ENCODE results near the gene NEK7. TPM values are rescaled to one million over a fixed set of nuclear protein-coding genes. Genes with fewer than 3 reads are reported as not detected.

The NEK7 gene
- total and polyA plus RNA-seq, 2 donors (not counting 1 experiment from before 2014, with no cell fraction given): 8.1 to 75.4 TPM

DNA sequence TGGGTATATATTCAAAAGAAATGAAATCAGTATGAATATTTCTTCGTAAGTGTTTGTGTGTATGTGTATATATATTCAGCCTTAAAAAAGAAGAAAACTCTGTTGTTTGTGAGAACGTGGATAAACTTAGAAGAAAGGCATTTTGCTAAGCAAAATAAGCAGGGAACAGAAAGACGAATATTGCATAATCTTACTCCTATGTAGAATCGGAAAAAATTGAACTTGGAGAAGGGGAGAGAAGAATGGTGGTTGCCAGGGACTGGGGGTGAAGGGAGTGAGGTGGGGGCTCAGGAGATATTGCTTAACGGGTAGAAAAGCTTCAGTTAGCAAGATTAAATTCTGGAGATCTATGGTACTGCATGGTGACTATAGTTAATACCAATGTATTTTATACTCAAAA lies 40.3 kb upstream of the NEK7 start:
- no peaks in the 10 kb centered on the region for H3K4me1 Mint-ChIP-seq
- no peak overlapping the region for H3K4me3 ChIP-seq (ENCODE audit: control extremely low read depth in 1 of 5, extremely low read depth in 1 of 5, insufficient read depth in 1 of 5, low read depth in 2 of 5, low read length in 4 of 5)
- no peak overlapping the region for H3K9ac ChIP-seq (ENCODE audit: low read length)
- H3K27ac ChIP-seq (ENCODE audit: low read length in 2 of 2): no peak overlapping the region
- H2AFZ ChIP-seq (ENCODE audit: insufficient read depth, low read depth, low read length, poor library complexity, severe bottlenecking): no peak overlapping the region
- H3K27me3 Mint-ChIP-seq: peaks cover 10% of the 10 kb centered on the region
- no peak overlapping the region for H3K4me2 ChIP-seq (replicated peaks; ENCODE audit: low read depth, low read length, poor library complexity, severe bottlenecking)
- H3K27me3 ChIP-seq (replicated peaks in 1 of 4; ENCODE audit: control extremely low read depth in 1 of 4, control insufficient read depth in 3 of 4, insufficient read depth in 4 of 4, low read length in 3 of 4): no peaks in the 10 kb centered on the region
- ATAC-seq (ENCODE audit: low read depth): no peak
- H3K36me3 ChIP-seq (replicated peaks in 1 of 2; ENCODE audit: control extremely low read depth in 1 of 2, control insufficient read depth in 1 of 2, extremely low read depth in 1 of 2, insufficient read depth in 2 of 2, low read length in 1 of 2): no peaks in the 10 kb centered on the region
- H3K27ac Mint-ChIP-seq: no peak overlapping the region
- no peak overlapping the region for H3K4me3 Mint-ChIP-seq
- TF ChIP-seq, protein P1, sequence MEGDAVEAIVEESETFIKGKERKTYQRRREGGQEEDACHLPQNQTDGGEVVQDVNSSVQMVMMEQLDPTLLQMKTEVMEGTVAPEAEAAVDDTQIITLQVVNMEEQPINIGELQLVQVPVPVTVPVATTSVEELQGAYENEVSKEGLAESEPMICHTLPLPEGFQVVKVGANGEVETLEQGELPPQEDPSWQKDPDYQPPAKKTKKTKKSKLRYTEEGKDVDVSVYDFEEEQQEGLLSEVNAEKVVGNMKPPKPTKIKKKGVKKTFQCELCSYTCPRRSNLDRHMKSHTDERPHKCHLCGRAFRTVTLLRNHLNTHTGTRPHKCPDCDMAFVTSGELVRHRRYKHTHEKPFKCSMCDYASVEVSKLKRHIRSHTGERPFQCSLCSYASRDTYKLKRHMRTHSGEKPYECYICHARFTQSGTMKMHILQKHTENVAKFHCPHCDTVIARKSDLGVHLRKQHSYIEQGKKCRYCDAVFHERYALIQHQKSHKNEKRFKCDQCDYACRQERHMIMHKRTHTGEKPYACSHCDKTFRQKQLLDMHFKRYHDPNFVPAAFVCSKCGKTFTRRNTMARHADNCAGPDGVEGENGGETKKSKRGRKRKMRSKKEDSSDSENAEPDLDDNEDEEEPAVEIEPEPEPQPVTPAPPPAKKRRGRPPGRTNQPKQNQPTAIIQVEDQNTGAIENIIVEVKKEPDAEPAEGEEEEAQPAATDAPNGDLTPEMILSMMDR (IDR thresholded peaks at IDR 0.05): no peak
- no peak for TF ChIP-seq EZH2 (IDR thresholded peaks at IDR 0.05; ENCODE audit: borderline replicate concordance, insufficient read depth, low read depth, low read length, poor library complexity, severe bottlenecking)
- no peak for DNase-seq
- no peaks in the 10 kb centered on the region for H3K9me3 Mint-ChIP-seq (ENCODE audit: insufficient read depth)
- WGBS (ENCODE audit: insufficient coverage): 90% methylated on average over 2 of the region's 5 CpGs
- ChIA-PET CTCF (interaction anchor here (0.6 to 1.3 kb wide), 2 partner anchors 10 to 93 kb away, joined by 3 to 4 read pairs; no protein-coding TSS in a partner anchor), POLR2A (no interaction called here)
- no peaks in the 10 kb centered on the region for H3K9me3 ChIP-seq (ENCODE audit: control extremely low read depth in 1 of 3, control insufficient read depth in 2 of 3, insufficient read depth in 1 of 3, low read length in 2 of 3)
- intact Hi-C loops (cut with micrococcal nuclease): no loop called here
- no peaks in the 10 kb centered on the region for H4K20me1 ChIP-seq (ENCODE audit: control insufficient read depth, insufficient read depth, low read length, poor library complexity, severe bottlenecking)
- no peaks in the 10 kb centered on the region for H3K79me2 ChIP-seq (ENCODE audit: control insufficient read depth, insufficient read depth, low read length)
- no peaks in the 10 kb centered on the region for H3K4me1 ChIP-seq (ENCODE audit: control insufficient read depth in 2 of 2, insufficient read depth in 2 of 2, low read length in 2 of 2)

DNA sequence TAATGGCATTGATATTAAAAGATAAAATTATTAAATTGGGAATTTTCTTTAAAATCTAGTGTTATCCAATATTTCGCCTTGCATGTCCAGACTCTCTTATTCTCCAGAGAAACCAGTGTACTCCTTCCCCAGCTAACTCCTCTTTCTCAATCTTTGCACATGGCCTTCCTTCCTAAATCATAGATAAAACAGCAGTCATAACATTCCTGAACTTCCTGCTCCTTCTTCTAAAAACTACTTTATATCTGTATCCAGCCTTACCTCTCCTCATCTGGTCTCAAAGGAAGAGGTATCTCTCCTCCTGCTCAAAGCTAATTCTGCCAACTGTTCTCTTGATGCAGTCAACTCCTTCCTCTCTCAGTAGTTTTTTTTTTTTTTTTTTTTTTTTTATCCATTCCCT lies 39.5 kb upstream of the NEK7 start:
- no peaks in the 10 kb centered on the region for H3K9me3 ChIP-seq (ENCODE audit: control extremely low read depth in 1 of 3, control insufficient read depth in 2 of 3, insufficient read depth in 1 of 3, low read length in 2 of 3)
- H3K4me3 ChIP-seq (ENCODE audit: control extremely low read depth in 1 of 5, extremely low read depth in 1 of 5, insufficient read depth in 1 of 5, low read depth in 2 of 5, low read length in 4 of 5): no peak overlapping the region
- H3K4me1 Mint-ChIP-seq: no peaks in the 10 kb centered on the region
- WGBS (ENCODE audit: insufficient coverage): no CpG with 5 or more reads among the region's 1 CpG
- no peaks in the 10 kb centered on the region for H3K9me3 Mint-ChIP-seq (ENCODE audit: insufficient read depth)
- H3K4me3 Mint-ChIP-seq: no peak overlapping the region
- H3K9ac ChIP-seq (ENCODE audit: low read length): no peak overlapping the region
- H3K4me1 ChIP-seq (ENCODE audit: control insufficient read depth in 2 of 2, insufficient read depth in 2 of 2, low read length in 2 of 2): no peaks in the 10 kb centered on the region
- POLR2A ChIA-PET: no interaction called here
- intact Hi-C loops (cut with micrococcal nuclease): no loop called here
- peaks cover 4% of the 10 kb centered on the region for H3K27me3 Mint-ChIP-seq
- H3K27me3 ChIP-seq (replicated peaks in 1 of 4; ENCODE audit: control extremely low read depth in 1 of 4, control insufficient read depth in 3 of 4, insufficient read depth in 4 of 4, low read length in 3 of 4): no peaks in the 10 kb centered on the region
- ATAC-seq (ENCODE audit: low read depth) (no peak), DNase-seq (no peak)
- H2AFZ ChIP-seq (ENCODE audit: insufficient read depth, low read depth, low read length, poor library complexity, severe bottlenecking): no peak overlapping the region
- H3K36me3 ChIP-seq (replicated peaks in 1 of 2; ENCODE audit: control extremely low read depth in 1 of 2, control insufficient read depth in 1 of 2, extremely low read depth in 1 of 2, insufficient read depth in 2 of 2, low read length in 1 of 2): no peaks in the 10 kb centered on the region
- CTCF ChIA-PET: interaction anchor here (1.3 kb wide), 1 partner anchor 10 kb away, joined by 3 read pairs; no protein-coding TSS in a partner anchor
- H4K20me1 ChIP-seq (ENCODE audit: control insufficient read depth, insufficient read depth, low read length, poor library complexity, severe bottlenecking): no peaks in the 10 kb centered on the region
- TF ChIP-seq, protein P1 (IDR thresholded peaks at IDR 0.05): no peak
- no peak for TF ChIP-seq EZH2 (IDR thresholded peaks at IDR 0.05; ENCODE audit: borderline replicate concordance, insufficient read depth, low read depth, low read length, poor library complexity, severe bottlenecking)
- no peak overlapping the region for H3K27ac ChIP-seq (ENCODE audit: low read length in 2 of 2)
- H3K4me2 ChIP-seq (replicated peaks; ENCODE audit: low read depth, low read length, poor library complexity, severe bottlenecking): no peak overlapping the region
- H3K27ac Mint-ChIP-seq: no peak overlapping the region
- H3K79me2 ChIP-seq (ENCODE audit: control insufficient read depth, insufficient read depth, low read length): no peaks in the 10 kb centered on the region

All from B cell (primary cell).